Liver (tissue), 9 donors: ENCODE results near the gene HCCS. TPM values are rescaled to one million over a fixed set of nuclear protein-coding genes. Genes with fewer than 3 reads are reported as not detected.

ENCODE experiments used
- DNase-seq: peaks from one replicate; pipeline ENCODE4 v3.0.0-alpha.2; 2017; ENCODE audit warnings: low spot score
- H3K27ac ChIP-seq, 2 donors: one replicate each; pipeline ENCODE4 v1.7.0; 2013; ENCODE audit warnings: inconsistent platforms in 2 of 2, low read length in 2 of 2, control low read depth in 1 of 2, low read depth in 1 of 2, mild to moderate bottlenecking in 1 of 2
- H3K27me3 ChIP-seq, 4 donors: one replicate each; pipeline versions ENCODE4 v1.6.1 to v1.7.0; 2013; ENCODE audit warnings: low read length in 3 of 4, inconsistent platforms in 1 of 4, mild to moderate bottlenecking in 1 of 4, moderate library complexity in 1 of 4; ENCODE audit not compliant: control insufficient read depth in 4 of 4, insufficient read depth in 4 of 4
- H3K36me3 ChIP-seq, 4 donors: one replicate each; pipeline versions ENCODE4 v1.6.1 to v1.7.0; 2013; ENCODE audit warnings: low read length in 3 of 4, mild to moderate bottlenecking in 3 of 4, low read depth in 1 of 4, moderate library complexity in 1 of 4; ENCODE audit not compliant: control insufficient read depth in 4 of 4, insufficient read depth in 3 of 4
- H3K4me1 ChIP-seq, 4 donors: one replicate each; pipeline versions ENCODE4 v1.6.1 to v1.7.0; 2013; ENCODE audit warnings: low read length in 3 of 4, mild to moderate bottlenecking in 3 of 4, moderate library complexity in 1 of 4; ENCODE audit not compliant: control insufficient read depth in 4 of 4, insufficient read depth in 4 of 4
- H3K4me3 ChIP-seq, 3 donors: one replicate each; pipeline versions ENCODE4 v1.6.1 to v1.7.0; 2013; ENCODE audit warnings: low read length in 3 of 3, control low read depth in 1 of 3, low read depth in 1 of 3, mild to moderate bottlenecking in 1 of 3
- H3K9ac ChIP-seq, 2 donors: one replicate each; pipeline ENCODE4 v1.7.0; 2013; ENCODE audit warnings: low read length in 2 of 2, mild to moderate bottlenecking in 2 of 2, moderate library complexity in 2 of 2, control low read depth in 1 of 2, low read depth in 1 of 2
- H3K9me3 ChIP-seq, 4 donors: one replicate each; pipeline versions ENCODE4 v1.6.1 to v1.7.0; 2013; ENCODE audit warnings: low read length in 3 of 4; ENCODE audit not compliant: control insufficient read depth in 4 of 4
- CTCF ChIP-seq: fragments of 150-350 bp; IDR thresholded peaks from 2 replicates; pipeline ENCODE4 v1.5.1; 2017; ENCODE audit warnings: improper control_type of control experiment, low read depth, low read length; ENCODE audit not compliant: missing input control
- EGR1 ChIP-seq, 2 donors: IDR thresholded peaks; 2 replicates each; pipeline ENCODE4 v1.6.1; 2016 to 2018; ENCODE audit warnings: antibody characterized with exemption in 2 of 2, low read depth in 2 of 2
- FOXA1 ChIP-seq: IDR thresholded peaks from 2 replicates; pipeline ENCODE4 v1.6.1; 2016; ENCODE audit warnings: antibody characterized with exemption
- FOXA2 ChIP-seq: IDR thresholded peaks from 2 replicates; pipeline ENCODE4 v1.6.1; 2016; ENCODE audit warnings: antibody characterized with exemption
- GABPA ChIP-seq, 2 donors: IDR thresholded peaks in 1 of 2; conservative IDR thresholded peaks in 1 of 2; 2 replicates each; pipeline ENCODE4 v1.6.1; 2016; ENCODE audit warnings: antibody characterized with exemption in 2 of 2, mild to moderate bottlenecking in 1 of 2, moderate library complexity in 1 of 2
- HNF4A ChIP-seq, 2 donors: conservative IDR thresholded peaks; 2 replicates each; pipeline ENCODE4 v1.6.1; 2016; ENCODE audit warnings: antibody characterized with exemption in 2 of 2, mild to moderate bottlenecking in 2 of 2
- HNF4G ChIP-seq: IDR thresholded peaks from 2 replicates; pipeline ENCODE4 v1.6.1; 2016; ENCODE audit warnings: antibody characterized with exemption
- JUND ChIP-seq, 2 donors: IDR thresholded peaks; 2 replicates each; pipeline ENCODE4 v1.6.1; 2016; ENCODE audit warnings: antibody characterized with exemption in 2 of 2
- NR2F2 ChIP-seq: IDR thresholded peaks from 2 replicates; pipeline ENCODE4 v1.6.1; 2016; ENCODE audit warnings: antibody characterized with exemption
- RAD21 ChIP-seq, 2 donors: IDR thresholded peaks; 2 replicates each; pipeline ENCODE4 v1.6.1; 2016; ENCODE audit warnings: antibody characterized with exemption in 2 of 2, mild to moderate bottlenecking in 2 of 2
- REST ChIP-seq: IDR thresholded peaks from 2 replicates; pipeline ENCODE4 v1.6.1; 2016; ENCODE audit warnings: antibody characterized with exemption, mild to moderate bottlenecking
- RXRA ChIP-seq, 2 donors: IDR thresholded peaks; 2 replicates each; pipeline ENCODE4 v1.6.1; 2017 to 2018; ENCODE audit warnings: antibody characterized with exemption in 2 of 2, mild to moderate bottlenecking in 1 of 2
- SP1 ChIP-seq: IDR thresholded peaks from 2 replicates; pipeline ENCODE4 v1.6.1; 2018; ENCODE audit warnings: antibody characterized with exemption, mild to moderate bottlenecking
- TAF1 ChIP-seq: conservative IDR thresholded peaks from 2 replicates; pipeline ENCODE4 v1.6.1; 2016; ENCODE audit warnings: antibody characterized with exemption, mild to moderate bottlenecking
- YY1 ChIP-seq: IDR thresholded peaks from 2 replicates; pipeline ENCODE4 v1.6.1; 2016; ENCODE audit warnings: antibody characterized with exemption, mild to moderate bottlenecking
- WGBS: extraction: QIAGEN DNeasy Blood & Tissue Kit; methylation state at CpG from one replicate; pipeline ENCODE4 v1.1.7; 2013; 5-methylcytosine and 5-hydroxymethylcytosine counted together
- polyA plus RNA-seq, 2 donors: library from polyadenylated mRNA; stranded (reverse) in 1 of 2; unstranded in 1 of 2; fragments of 200-250 nt in 1 of 2; fragments of >200 nt in 1 of 2; fragmentation: Nextera tagmentation in 1 of 2; extraction: Ambion mirVana in 1 of 2; gene quantifications; one replicate each; pipeline versions ENCODE4 v1.2.1 to v1.2.3, GENCODE V29; 2013 to 2015
- total RNA-seq, 2 donors: library from RNA; depleted of rRNA; stranded (reverse); fragments of >200 nt; gene quantifications; one replicate each; pipeline ENCODE4 v1.2.3, GENCODE V29; 2014
- TF ChIP-seq, protein P1 (sequence below): IDR thresholded peaks from 2 replicates; pipeline ENCODE4 v1.6.1; 2016; ENCODE audit warnings: antibody characterized with exemption
- TF ChIP-seq, protein P2 (sequence below): IDR thresholded peaks from 2 replicates; pipeline ENCODE4 v1.6.1; 2016; ENCODE audit warnings: antibody characterized with exemption
- TF ChIP-seq, protein P3 (sequence below): IDR thresholded peaks from 2 replicates; pipeline ENCODE4 v1.6.1; 2016; ENCODE audit warnings: antibody characterized with exemption
- donor health status: healthy.
- donor health status: healthy.
- donor health status: healthy.
- donor health status: healthy.
- donor health status: healthy.

The HCCS gene
- total and polyA plus RNA-seq, 4 donors, result 11.2 to 16.0 (median 14.3) TPM

DNA sequence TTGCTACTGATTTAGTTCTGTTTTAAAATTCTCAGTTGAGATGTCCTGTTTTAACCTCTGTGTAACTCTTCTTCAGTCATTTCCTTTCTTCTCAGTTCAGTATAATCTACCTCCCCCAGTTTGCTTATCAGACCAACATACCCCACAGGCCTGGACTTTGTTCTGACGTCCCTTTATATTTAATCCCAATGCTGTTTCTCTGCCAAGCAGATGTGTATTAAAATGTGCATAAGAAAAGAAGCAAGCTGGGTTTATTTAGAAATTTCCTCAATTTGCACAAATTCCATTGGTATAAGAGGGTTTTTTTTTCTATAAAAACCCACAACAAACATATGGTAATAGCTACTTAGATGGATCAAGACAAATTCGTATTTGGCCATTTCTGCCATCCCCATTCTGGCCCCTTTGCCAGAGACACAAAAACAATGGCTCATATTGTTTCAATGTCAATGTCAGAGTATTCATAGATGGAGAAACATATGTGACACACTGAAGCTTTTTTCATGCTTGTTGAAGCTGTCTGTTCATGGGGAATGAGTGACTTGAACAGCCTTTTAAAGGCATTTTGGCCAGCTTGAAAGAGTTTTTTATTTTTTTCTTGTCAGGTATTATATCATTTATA, 24.5 kb downstream of the HCCS start:
- no peak for TF ChIP-seq GABPA (IDR thresholded peaks at IDR 0.05 in 1 of 2, conservative IDR thresholded peaks at IDR 0.05 in 1 of 2)
- TF ChIP-seq, protein P1, sequence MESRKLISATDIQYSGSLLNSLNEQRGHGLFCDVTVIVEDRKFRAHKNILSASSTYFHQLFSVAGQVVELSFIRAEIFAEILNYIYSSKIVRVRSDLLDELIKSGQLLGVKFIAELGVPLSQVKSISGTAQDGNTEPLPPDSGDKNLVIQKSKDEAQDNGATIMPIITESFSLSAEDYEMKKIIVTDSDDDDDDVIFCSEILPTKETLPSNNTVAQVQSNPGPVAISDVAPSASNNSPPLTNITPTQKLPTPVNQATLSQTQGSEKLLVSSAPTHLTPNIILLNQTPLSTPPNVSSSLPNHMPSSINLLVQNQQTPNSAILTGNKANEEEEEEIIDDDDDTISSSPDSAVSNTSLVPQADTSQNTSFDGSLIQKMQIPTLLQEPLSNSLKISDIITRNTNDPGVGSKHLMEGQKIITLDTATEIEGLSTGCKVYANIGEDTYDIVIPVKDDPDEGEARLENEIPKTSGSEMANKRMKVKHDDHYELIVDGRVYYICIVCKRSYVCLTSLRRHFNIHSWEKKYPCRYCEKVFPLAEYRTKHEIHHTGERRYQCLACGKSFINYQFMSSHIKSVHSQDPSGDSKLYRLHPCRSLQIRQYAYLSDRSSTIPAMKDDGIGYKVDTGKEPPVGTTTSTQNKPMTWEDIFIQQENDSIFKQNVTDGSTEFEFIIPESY, result no peak
- TF ChIP-seq, protein P2, sequence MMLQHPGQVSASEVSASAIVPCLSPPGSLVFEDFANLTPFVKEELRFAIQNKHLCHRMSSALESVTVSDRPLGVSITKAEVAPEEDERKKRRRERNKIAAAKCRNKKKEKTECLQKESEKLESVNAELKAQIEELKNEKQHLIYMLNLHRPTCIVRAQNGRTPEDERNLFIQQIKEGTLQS, result no peak
- no peak for TF ChIP-seq TAF1
- no peak for TF ChIP-seq RXRA (IDR thresholded peaks at IDR 0.05)
- no peak for TF ChIP-seq HNF4A (conservative IDR thresholded peaks at IDR 0.05)
- TF ChIP-seq HNF4G, result no peak
- no peak for TF ChIP-seq FOXA2
- no peak for TF ChIP-seq REST
- no peak for TF ChIP-seq RAD21 (IDR thresholded peaks at IDR 0.05)
- TF ChIP-seq NR2F2, result no peak
- TF ChIP-seq, protein P3, sequence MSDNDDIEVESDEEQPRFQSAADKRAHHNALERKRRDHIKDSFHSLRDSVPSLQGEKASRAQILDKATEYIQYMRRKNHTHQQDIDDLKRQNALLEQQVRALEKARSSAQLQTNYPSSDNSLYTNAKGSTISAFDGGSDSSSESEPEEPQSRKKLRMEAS, result no peak
- TF ChIP-seq JUND (IDR thresholded peaks at IDR 0.05), result no peak
- no peak for TF ChIP-seq EGR1 (IDR thresholded peaks at IDR 0.05; ENCODE audit: low read depth in 2 of 2)
- no peak for TF ChIP-seq CTCF
- no peak for TF ChIP-seq SP1
- no peak for TF ChIP-seq FOXA1
- TF ChIP-seq YY1, result no peak
- Histone ChIP-seq H3K4me3 (no peak overlapping the region), H3K9me3 (no peaks in the 10 kb centered on the region), H3K4me1 (no peaks in the 10 kb centered on the region), H3K27ac (no peak overlapping the region), H3K27me3 (no peaks in the 10 kb centered on the region), H3K36me3 (no peaks in the 10 kb centered on the region), H3K9ac (no peak overlapping the region)
- no peak for DNase-seq
- 45% methylated on average over 2 of the region's 2 CpGs for WGBS
